SK-N-SH (cell line): ENCODE measurements around the gene PSMD10.

ENCODE experiments used
- CHD2 ChIP-seq: fragments of 150-350 bp; IDR thresholded peaks from 2 replicates; pipeline ENCODE4 v1.6.1; 2018; ENCODE audit warnings: low read length; ENCODE audit not compliant: partially characterized antibody
- CTCF ChIP-seq: fragments of 200-600 bp; sonication (generic); IDR thresholded peaks from 2 replicates; pipeline ENCODE4 v1.6.1; 2017; ENCODE audit warnings: antibody characterized with exemption, mild to moderate bottlenecking, moderate library complexity
- EP300 ChIP-seq, 2 experiments: IDR thresholded peaks; 2 replicates each; pipeline versions ENCODE4 v1.4.0 to v1.6.1; 2012; ENCODE audit warnings: borderline replicate concordance in 1 of 2, low read depth in 1 of 2, low read length in 1 of 2
- EZH2phosphoT487 ChIP-seq: fragments of 200-600 bp; sonication (generic); IDR thresholded peaks from 2 replicates; pipeline ENCODE4 v1.6.1; 2017; ENCODE audit warnings: low read depth, mixed run types, mild to moderate bottlenecking, antibody characterized with exemption, moderate library complexity, borderline replicate concordance
- FOSL2 ChIP-seq: IDR thresholded peaks from 2 replicates; pipeline ENCODE4 v1.4.0; 2012; ENCODE audit warnings: low read depth, mild to moderate bottlenecking, moderate library complexity, borderline replicate concordance
- GABPA ChIP-seq: IDR thresholded peaks from 2 replicates; pipeline ENCODE4 v1.4.0; 2012; ENCODE audit warnings: low read depth, mild to moderate bottlenecking
- GATA2 ChIP-seq: sonication (generic); formaldehyde crosslinking; IDR thresholded peaks from 2 replicates; pipeline ENCODE4 v1.5.0; 2020; ENCODE audit warnings: mild to moderate bottlenecking, missing genetic modification reagents
- POLR2AphosphoS5 ChIP-seq: IDR thresholded peaks from 2 replicates; pipeline ENCODE4 v1.6.1; 2012; ENCODE audit warnings: low read depth, low read length
- RCOR1 ChIP-seq: fragments of 150-350 bp; IDR thresholded peaks from 2 replicates; pipeline ENCODE4 v1.6.1; 2017; ENCODE audit warnings: antibody characterized with exemption, low read length
- SIN3A ChIP-seq: IDR thresholded peaks from 2 replicates; pipeline ENCODE4 v1.6.1; 2012; ENCODE audit warnings: low read depth, mild to moderate bottlenecking, low read length, moderate library complexity, borderline replicate concordance
- TCF12 ChIP-seq: IDR thresholded peaks from 2 replicates; pipeline ENCODE4 v1.4.0; 2012
- ZBTB33 ChIP-seq: IDR thresholded peaks from 2 replicates; pipeline ENCODE4 v1.4.0; 2012; ENCODE audit warnings: low read depth, borderline replicate concordance

GRCh38 chrX:108134724-108135123 is 43.4 kb upstream of the PSMD10 start:
- no peak for TF ChIP-seq POLR2AphosphoS5
- TF ChIP-seq RCOR1: no peak
- TF ChIP-seq CTCF: peak; percentile 14; the same call in 1 of the 2 replicates
- no peak for TF ChIP-seq GABPA
- no peak for TF ChIP-seq EP300 (IDR thresholded peaks at IDR 0.05; ENCODE audit: borderline replicate concordance in 1 of 2, low read depth in 1 of 2, low read length in 1 of 2)
- no peak for TF ChIP-seq SIN3A
- TF ChIP-seq GATA2 (CRISPR knock-in tag): no peak
- no peak for TF ChIP-seq EZH2phosphoT487
- TF ChIP-seq FOSL2: no peak
- no peak for TF ChIP-seq CHD2
- TF ChIP-seq TCF12: no peak
- no peak for TF ChIP-seq ZBTB33
